SKM-1 treated with dmso at 0.1 percent for 144 hours (cell line): ENCODE measurements around the gene MIB2.

Experiments
- DNase-seq: peaks from one replicate; lab custom pipeline; 2025; ENCODE audit not compliant: unreplicated experiment; lab: John Stamatoyannopoulos, UW

The MIB2 gene

GRCh38 chr1:1677718-1678580, 62.6 kb downstream of the MIB2 start:
- no peak for DNase-seq

GRCh38 chr1:1678581-1679380, 63.5 kb downstream of the MIB2 start:
- no peak for DNase-seq
